Activated CD4-positive, alpha-beta memory T cell treated with anti-CD3 and anti-CD28 coated beads for 36 hours (primary cell): Measurements from ENCODE around the gene GPR3. TPM values are rescaled to one million over a fixed set of nuclear protein-coding genes. Genes with fewer than 3 reads are reported as not detected.
A peak's percentile ranks its signal among the peaks of the same experiment; 100 is the strongest.
"Not testable (repeated sequence)": the region's sequence is repeated elsewhere in the genome, so short reads cannot be mapped to it uniquely, and the experiment has no call there.

Experiments
- CTCF ChIA-PET: fragments of 350-600 bp; sonication (Branson Sonifier 250); formaldehyde crosslinking; loops from one replicate; lab custom pipeline; 2021; ENCODE audit warnings: antibody characterized with exemption, inconsistent platforms; lab: Charles Lee
- POLR2A ChIA-PET: fragments of 350-600 bp; sonication (Branson Sonifier 250); formaldehyde crosslinking; loops from one replicate; lab custom pipeline; 2021; ENCODE audit warnings: antibody characterized with exemption; lab: Charles Lee
- DNase-seq: peaks from one replicate; pipeline ENCODE4 v3.0.0-alpha.2; 2020
- H3K27ac Mint-ChIP-seq: one replicate; pipeline ENCODE4 v1.8.0; 2021; ENCODE audit warnings: mixed read lengths
- H3K27me3 Mint-ChIP-seq: one replicate; pipeline ENCODE4 v1.8.0; 2021; ENCODE audit warnings: mixed read lengths
- H3K36me3 Mint-ChIP-seq: one replicate; pipeline ENCODE4 v1.8.0; 2021; ENCODE audit warnings: mixed read lengths
- H3K4me1 Mint-ChIP-seq: one replicate; pipeline ENCODE4 v1.8.0; 2021; ENCODE audit warnings: low read depth, mixed read lengths
- H3K4me3 Mint-ChIP-seq: one replicate; pipeline ENCODE4 v1.8.0; 2021; ENCODE audit warnings: mild to moderate bottlenecking, mixed read lengths
- H3K9me3 Mint-ChIP-seq: one replicate; pipeline ENCODE4 v1.8.0; 2021; ENCODE audit warnings: mixed read lengths
- intact Hi-C: fragments of 100-400 bp; cut with micrococcal nuclease; formaldehyde crosslinking; loops from one replicate; pipeline ENCODE4 v1.15.1; 2023
- total RNA-seq, 2 experiments: library from RNA; stranded (reverse); gene quantifications; one replicate each; pipeline ENCODE4 v1.2.3, GENCODE V29; 2021

The GPR3 gene
- total RNA-seq, 2 experiments from 2014 or later = 1.3 to 1.5 TPM

DNA sequence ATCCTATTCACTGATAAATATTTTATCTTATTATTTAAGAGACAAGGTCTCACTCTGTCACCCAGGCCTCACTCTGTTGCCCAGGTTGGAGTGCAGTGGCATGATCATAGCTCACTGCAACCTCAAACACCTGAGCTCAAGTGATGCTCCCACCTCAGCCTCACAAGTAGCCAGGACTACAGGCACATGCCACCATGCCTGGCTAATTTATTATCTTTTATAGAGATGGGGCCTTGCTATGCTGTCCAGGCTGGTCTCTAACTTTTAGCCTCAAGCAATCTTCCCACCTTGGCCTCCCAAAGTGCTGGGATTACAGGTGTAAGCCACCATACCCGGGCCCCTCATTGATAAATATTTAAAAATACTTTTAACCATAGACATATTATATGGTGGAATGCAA is 40.3 kb downstream of the GPR3 start:
- intact Hi-C loops, H3K27ac Mint-ChIP-seq, H3K9me3 Mint-ChIP-seq, H3K36me3 Mint-ChIP-seq, H3K4me3 Mint-ChIP-seq, CTCF ChIA-PET, POLR2A ChIA-PET, DNase-seq, H3K27me3 Mint-ChIP-seq: not testable (repeated sequence)
- H3K4me1 Mint-ChIP-seq = peaks cover 85% of the 10 kb centered on the region

DNA sequence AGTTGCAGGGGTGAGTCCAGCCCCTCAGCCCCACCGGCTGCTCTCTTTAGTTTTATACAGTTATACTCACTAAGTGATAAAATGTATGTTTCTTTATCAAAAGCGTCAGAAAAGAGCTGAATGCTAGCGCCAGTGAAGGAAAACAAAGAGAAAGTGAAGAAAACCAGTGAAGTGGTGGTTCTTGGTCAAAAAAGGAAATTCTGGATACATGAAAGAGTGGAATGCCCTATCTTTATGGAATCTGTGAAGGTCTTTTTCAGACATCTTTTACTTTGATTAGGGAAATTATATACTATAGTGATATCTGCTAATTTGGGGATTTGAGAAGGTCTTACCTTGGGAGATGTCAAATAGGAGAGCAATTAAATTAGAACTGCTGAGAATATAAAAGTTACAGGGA is 41.3 kb downstream of the GPR3 start:
- DNase-seq = no peak
- CTCF ChIA-PET = no interaction called here
- Mint-ChIP-seq H3K9me3 (no peaks in the 10 kb centered on the region), H3K36me3 (peaks cover 1% of the 10 kb centered on the region), H3K27ac (no peak overlapping the region), H3K4me1 (peaks cover 85% of the 10 kb centered on the region), H3K27me3 (no peaks in the 10 kb centered on the region), H3K4me3 (no peak overlapping the region)
- intact Hi-C loops = no loop called here
- POLR2A ChIA-PET = interaction anchor here (1.0 kb wide), 1 partner anchor 9 kb away, joined by 3 read pairs; no protein-coding TSS in a partner anchor

DNA sequence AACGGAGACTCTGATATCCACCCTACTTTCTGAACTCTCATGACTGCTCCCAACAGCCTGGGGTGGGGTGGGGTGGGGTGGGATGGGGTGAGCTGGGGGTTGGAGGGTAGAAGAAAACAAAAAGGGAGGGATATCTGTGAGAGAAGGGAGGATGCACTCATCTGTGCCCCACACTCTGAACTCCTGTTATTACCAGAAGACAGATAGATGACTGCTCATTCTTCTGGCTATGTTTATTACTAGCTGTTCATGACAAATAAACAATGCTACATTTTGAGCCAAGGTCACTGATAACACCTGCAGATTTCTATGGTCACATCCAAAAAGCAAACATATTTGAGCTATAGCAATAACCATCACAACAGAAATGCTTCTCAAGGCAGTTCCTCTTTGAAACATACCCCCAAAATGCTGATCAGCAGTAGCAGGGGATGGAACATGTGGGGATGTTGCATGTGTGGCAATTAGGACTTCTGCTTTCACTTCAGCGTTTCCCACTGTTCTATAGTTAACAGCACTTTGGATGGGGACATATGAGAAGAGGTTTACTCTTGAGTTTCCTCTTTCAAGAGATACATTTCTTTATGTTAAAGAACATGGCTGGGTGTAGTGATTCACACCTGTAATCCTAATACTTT is 43.3 kb downstream of the GPR3 start:
- intact Hi-C loops = loop anchor here (1.0 kb wide), 1 partner anchor 10 kb away; no protein-coding TSS in a partner anchor
- Mint-ChIP-seq H3K9me3 (no peaks in the 10 kb centered on the region), H3K4me3 (no peak overlapping the region), H3K27ac (peak overlapping the region; percentile 73), H3K36me3 (peaks cover 10% of the 10 kb centered on the region), H3K4me1 (peaks cover 81% of the 10 kb centered on the region), H3K27me3 (no peaks in the 10 kb centered on the region)
- no peak for DNase-seq
- ChIA-PET CTCF (interaction anchor here (1.3 to 2.2 kb wide), 5 partner anchors 12 to 133 kb away, joined by 3 to 9 read pairs (median 3); partner anchors contain the start of gene WASF2), POLR2A (interaction anchor here (1.6 kb wide), 1 partner anchor 10 kb away, joined by 4 read pairs; no protein-coding TSS in a partner anchor)

DNA sequence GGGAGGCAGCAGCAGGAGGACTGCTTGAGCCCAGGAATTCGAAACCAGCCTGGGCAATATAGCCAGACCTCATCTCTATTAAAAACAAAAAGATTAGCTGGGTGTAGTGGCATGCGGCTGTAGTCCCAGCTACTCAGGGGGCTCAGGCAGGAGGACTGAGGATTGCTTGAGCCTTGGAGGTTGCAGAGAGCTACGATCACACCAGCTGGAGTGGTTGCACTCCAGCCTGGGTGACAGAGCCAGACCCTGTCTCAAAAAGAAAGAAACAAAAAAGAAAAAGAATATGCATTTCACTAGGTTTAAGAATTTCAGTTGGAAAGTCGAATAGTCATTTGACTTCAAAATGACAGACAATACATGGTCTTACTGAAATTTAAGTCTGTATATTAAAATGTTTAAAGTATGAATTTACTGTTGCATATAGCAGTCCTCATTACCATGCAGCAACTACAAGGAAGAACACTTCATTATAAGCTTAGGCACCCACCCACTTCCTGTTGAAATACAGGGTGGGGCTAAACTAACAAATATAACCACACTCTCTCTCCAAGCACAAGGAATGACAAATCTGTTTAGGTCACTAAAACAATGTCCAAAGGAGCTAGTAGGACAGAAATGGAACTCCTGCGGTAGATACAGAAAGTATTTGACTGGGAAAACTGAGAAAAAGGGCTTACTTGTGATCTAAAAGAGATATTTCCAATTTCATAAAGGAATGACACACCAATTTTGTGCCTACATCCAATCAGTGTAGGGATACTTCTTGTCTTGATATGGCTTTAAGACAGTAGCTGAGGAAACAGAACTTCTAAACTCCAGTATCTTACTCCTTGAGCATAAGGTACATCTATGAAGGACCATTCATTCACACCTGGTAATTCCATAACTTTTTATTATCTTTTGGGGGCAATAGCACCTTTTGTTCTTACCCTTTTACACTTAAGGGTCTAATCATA is 44.1 kb downstream of the GPR3 start:
- no peak for DNase-seq
- Mint-ChIP-seq H3K36me3 (peaks cover 10% of the 10 kb centered on the region), H3K27me3 (no peaks in the 10 kb centered on the region), H3K4me1 (peaks cover 73% of the 10 kb centered on the region), H3K27ac (peak overlapping the region; percentile 82), H3K4me3 (no peak overlapping the region), H3K9me3 (no peaks in the 10 kb centered on the region)
- intact Hi-C loops = loop anchor here (1.0 kb wide), 1 partner anchor 9 kb away; no protein-coding TSS in a partner anchor
- ChIA-PET CTCF (interaction anchor here (0.7 to 2.2 kb wide), 10 partner anchors 9 to 172 kb away, joined by 3 to 9 read pairs (median 3); partner anchors contain the start of gene WASF2), POLR2A (interaction anchor here (1.6 kb wide), 1 partner anchor 9 kb away, joined by 4 read pairs; no protein-coding TSS in a partner anchor)

DNA sequence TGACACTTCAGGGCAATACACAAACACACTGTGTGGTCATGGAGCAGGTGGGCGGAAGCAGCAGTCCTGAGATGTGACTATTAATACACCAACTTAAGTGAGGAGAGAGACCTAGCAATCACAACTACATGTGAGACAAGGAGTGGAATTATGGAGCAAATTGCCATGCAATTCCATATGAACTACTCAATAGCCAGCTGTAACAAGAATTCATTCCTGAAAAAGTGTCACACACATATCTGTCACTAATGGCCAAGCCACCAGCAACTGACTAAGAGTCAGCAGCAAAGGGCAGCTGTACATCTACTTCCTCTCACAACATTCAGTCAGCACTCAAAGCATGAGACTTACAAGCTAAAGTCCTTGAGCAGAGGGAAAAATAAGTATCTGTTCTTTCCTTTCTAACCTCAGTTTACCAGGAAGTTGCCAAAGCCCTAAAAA is 46.2 kb downstream of the GPR3 start:
- H3K27me3 Mint-ChIP-seq = no peaks in the 10 kb centered on the region
- peaks cover 60% of the 10 kb centered on the region for H3K4me1 Mint-ChIP-seq
- no peak overlapping the region for H3K4me3 Mint-ChIP-seq
- ChIA-PET POLR2A (no interaction called here), CTCF (interaction anchor here (0.6 to 3.4 kb wide), 6 partner anchors 9 to 393 kb away, joined by 3 to 17 read pairs (median 3); no protein-coding TSS in a partner anchor)
- H3K36me3 Mint-ChIP-seq = peaks cover 10% of the 10 kb centered on the region
- no peaks in the 10 kb centered on the region for H3K9me3 Mint-ChIP-seq
- peak overlapping the region; percentile 26 for H3K27ac Mint-ChIP-seq
- intact Hi-C loops = no loop called here
- DNase-seq = no peak

DNA sequence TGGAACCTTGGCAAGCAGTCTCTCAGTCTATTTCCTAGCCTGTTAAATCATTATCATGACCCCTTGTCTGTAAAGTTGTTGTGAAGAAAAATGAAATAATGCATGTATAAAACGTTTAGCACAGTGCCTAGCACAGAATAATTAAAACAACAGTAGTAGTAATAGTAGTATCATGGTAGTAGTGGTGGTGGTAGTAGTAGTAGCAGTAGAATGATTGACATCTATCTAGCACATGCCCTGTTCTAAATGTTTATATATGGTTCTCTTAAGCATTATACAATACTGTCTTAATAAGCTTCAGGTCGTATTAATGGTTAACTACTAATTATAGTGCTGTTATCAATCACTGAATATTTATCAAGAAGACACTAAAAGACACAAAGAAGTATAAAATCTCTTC is 46.7 kb downstream of the GPR3 start:
- CTCF ChIA-PET = interaction anchor here (1.0 to 3.4 kb wide), 2 partner anchors 23 to 393 kb away, joined by 3 to 17 read pairs; no protein-coding TSS in a partner anchor
- DNase-seq = no peak
- Mint-ChIP-seq H3K4me3 (no peak overlapping the region), H3K4me1 (peaks cover 60% of the 10 kb centered on the region), H3K27me3 (no peaks in the 10 kb centered on the region), H3K27ac (peak overlapping the region; percentile 46), H3K36me3 (peaks cover 10% of the 10 kb centered on the region), H3K9me3 (no peaks in the 10 kb centered on the region)
- POLR2A ChIA-PET = no interaction called here
- intact Hi-C loops = no loop called here

DNA sequence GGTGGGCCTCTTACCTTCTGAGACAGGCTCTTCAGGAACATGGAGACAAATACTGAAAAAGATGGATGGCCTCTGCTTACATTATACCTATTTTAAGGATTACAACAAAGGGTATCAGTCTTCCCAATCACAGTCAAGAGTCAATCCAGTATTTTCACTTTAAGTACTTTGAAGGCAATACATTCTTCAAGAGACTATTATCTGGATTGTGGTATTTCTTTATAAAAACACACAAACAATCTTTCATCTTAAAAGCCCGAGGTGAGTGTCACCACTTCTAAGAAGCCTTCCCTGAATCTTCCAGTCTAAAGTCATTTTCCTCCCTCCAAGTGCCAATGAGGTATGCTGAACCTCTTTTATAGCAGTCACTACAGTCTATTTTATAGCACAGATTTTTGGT is 52.2 kb downstream of the GPR3 start:
- H3K4me3 Mint-ChIP-seq = peak overlapping the region; percentile 3
- CTCF ChIA-PET = interaction anchor here (1.1 to 1.8 kb wide), 2 partner anchors 28 to 113 kb away, joined by 4 to 5 read pairs; no protein-coding TSS in a partner anchor
- no peaks in the 10 kb centered on the region for H3K27me3 Mint-ChIP-seq
- peak overlapping the region; percentile 88 for H3K27ac Mint-ChIP-seq
- peaks cover 54% of the 10 kb centered on the region for H3K4me1 Mint-ChIP-seq
- POLR2A ChIA-PET = interaction anchor here (0.8 to 1.9 kb wide), 7 partner anchors 10 to 328 kb away, joined by 3 to 11 read pairs (median 5); partner anchors contain the start of gene STX12
- peaks cover 19% of the 10 kb centered on the region for H3K36me3 Mint-ChIP-seq
- intact Hi-C loops = loop anchor here (1.0 to 2.0 kb wide), 5 partner anchors 8 to 78 kb away; no protein-coding TSS in a partner anchor
- no peaks in the 10 kb centered on the region for H3K9me3 Mint-ChIP-seq
- DNase-seq = no peak

Other genes starting within 250 kb of the GPR3 start
- gene SLC9A1, start 237.5 kb upstream of the GPR3 start, total RNA-seq = 10 to 100 TPM; 16.0 to 17.8 TPM
- gene WDTC1, start 158.0 kb upstream of the GPR3 start, total RNA-seq = 10 to 100 TPM; 30.3 TPM
- 10 to 100 TPM; 22.8 to 24.6 TPM for gene TMEM222, start 70.5 kb upstream of the GPR3 start, total RNA-seq
- gene SYTL1, start 50.6 kb upstream of the GPR3 start, total RNA-seq = 10 to 100 TPM; 27.3 to 30.4 TPM
- gene MAP3K6, start 25.7 kb upstream of the GPR3 start, total RNA-seq = 1 to 10 TPM; 8.2 to 9.7 TPM
- gene FCN3, start 17.8 kb upstream of the GPR3 start, total RNA-seq = not detected
- gene CD164L2, start 9.3 kb upstream of the GPR3 start, total RNA-seq = not detected
- 100 to 1,000 TPM; 109 to 110 TPM for gene WASF2, start 97.5 kb downstream of the GPR3 start, total RNA-seq
- gene AHDC1, start 211.5 kb downstream of the GPR3 start, total RNA-seq = 10 to 100 TPM in 1 of 2 experiments, 1 to 10 TPM in 1; 8.3 to 12.1 TPM
- under 1 TPM; 0.24 to 0.27 TPM for gene FGR, start 242.6 kb downstream of the GPR3 start, total RNA-seq